Spleen (tissue), 7 donors: Measurements from ENCODE around the gene SURF2.

Experiments
- CTCF ChIP-seq, 11 experiments: fragments of 200-600 bp in 7 of 11; fragments of 450-650 bp in 4 of 11; sonication (generic) in 4 of 11; IDR thresholded peaks in 8 of 11; conservative IDR thresholded peaks in 3 of 11; 1 replicate in 7 of 11; 2 replicates in 4 of 11; pipeline versions ENCODE4 v1.4.0 to v1.8.0; 2016 to 2021; ENCODE audit warnings: antibody characterized with exemption in 11 of 11, inconsistent platforms in 4 of 11, mild to moderate bottlenecking in 1 of 11
- POLR2A ChIP-seq, 3 donors: fragments of 450-650 bp; IDR thresholded peaks; one replicate each; pipeline ENCODE4 v1.5.1; 2017; ENCODE audit warnings: antibody characterized with exemption in 3 of 3, mild to moderate bottlenecking in 1 of 3
- POLR2AphosphoS5 ChIP-seq, 3 donors: sonication (generic); formaldehyde crosslinking; IDR thresholded peaks; one replicate each; pipeline ENCODE4 v1.5.1; 2017; ENCODE audit warnings: antibody characterized with exemption in 3 of 3
- donor health status: DM: no; HTN: no; CAD: no; lungs with moderate emphysema.
- donor health status: DM: no; HTN: no; CAD: no.
- donor health status: DM: no; HTN: no; CAD: no.

- TF ChIP-seq POLR2A (IDR thresholded peaks at IDR 0.05) (no peak), CTCF (IDR thresholded peaks at IDR 0.05 in 8 of 11, conservative IDR thresholded peaks at IDR 0.05 in 3 of 11) (no peak), POLR2AphosphoS5 (IDR thresholded peaks at IDR 0.05) (no peak)
Measured at GRCh38 chr9:133383438-133383837, 27.1 kb downstream of the SURF2 start.
